Measurements from ENCODE around the gene KCNG4. TPM values are rescaled to one million over a fixed set of nuclear protein-coding genes. Genes with fewer than 3 reads are reported as not detected.

The KCNG4 gene
- total RNA-seq, 1 experiment from 2014 or later = not detected

GRCh38 chr16:84245956-84246678 is 6.3 kb upstream of the KCNG4 start (continued):
- no peak for TF ChIP-seq REST (IDR thresholded peaks at IDR 0.05; ENCODE audit: low read depth)
- TF ChIP-seq CEBPB (IDR thresholded peaks at IDR 0.05; ENCODE audit: low read depth) = no peak

DNA sequence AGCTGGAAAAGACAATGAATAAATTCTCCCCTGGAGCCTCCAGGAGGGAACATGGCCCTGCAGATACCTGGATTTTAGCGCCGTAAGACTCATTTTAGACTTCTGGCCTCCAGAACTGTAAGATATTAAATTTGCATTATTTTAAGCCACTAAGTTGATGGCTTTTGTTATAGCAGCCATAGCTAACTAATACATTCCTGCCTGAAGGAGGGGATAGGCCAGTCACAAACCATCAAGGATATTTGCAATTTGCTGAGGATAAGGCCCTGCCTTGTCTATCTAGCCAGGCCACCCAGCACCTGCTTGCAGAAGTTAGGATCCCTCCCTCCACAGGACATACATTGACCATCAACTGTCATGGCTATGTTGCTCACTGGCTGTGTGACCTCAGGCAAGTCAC is 4.9 kb upstream of the KCNG4 start:
- ATAC-seq (no peak), DNase-seq (ENCODE audit: low read depth, low spot score) (no peak)
- no TSS peak for BruUV-seq (replicated peaks)
- Histone ChIP-seq H3K4me1 (ENCODE audit: control insufficient read depth in 1 of 2, insufficient read depth in 2 of 2, low read length in 2 of 2) (peaks cover 0 to 6% of the 10 kb centered on the region in 2 experiments; a peak in 1 of 4 replicates), H3K9ac (ENCODE audit: low read length) (no peak overlapping the region), H3K9me3 (ENCODE audit: control insufficient read depth in 1 of 2, insufficient read depth in 1 of 2, low read depth in 1 of 2, low read length in 2 of 2) (no peaks in the 10 kb centered on the region), H4K20me1 (ENCODE audit: insufficient read depth) (no peaks in the 10 kb centered on the region), H3K36me3 (ENCODE audit: control insufficient read depth in 1 of 2, insufficient read depth in 2 of 2, low read length in 2 of 2) (no peaks in the 10 kb centered on the region), H3K9me2 (ENCODE audit: insufficient read depth) (no peaks in the 10 kb centered on the region), H3K4me3 (replicated peaks in 1 of 2; ENCODE audit: low read depth in 1 of 2, low read length in 2 of 2) (no peak overlapping the region), H3K4me2 (ENCODE audit: low read length) (no peak overlapping the region), H3K27ac (ENCODE audit: low read depth, low read length) (no peak overlapping the region), H3K79me2 (ENCODE audit: insufficient read depth, low read length) (no peaks in the 10 kb centered on the region), H3K27me3 (ENCODE audit: insufficient read depth, low read length) (peaks cover 9% of the 10 kb centered on the region; the same call in 1 of the 2 replicates), H2AFZ (ENCODE audit: low read depth, low read length, poor library complexity, severe bottlenecking) (no peak overlapping the region)
- CTCF ChIA-PET = no interaction called here
- RAD21 ChIA-PET (ENCODE audit: low non-redundant PET in 1 of 2, low total read pairs in 2 of 2, uncharacterized antibody in 2 of 2, unreplicated experiment in 2 of 2) = no interaction called here
- intact Hi-C loops (cut with micrococcal nuclease) = no loop called here
- POLR2A ChIA-PET = no interaction called here
- TF ChIP-seq EZH2phosphoT487 (IDR thresholded peaks at IDR 0.05; ENCODE audit: borderline replicate concordance) (no peak), POLR2A (IDR thresholded peaks at IDR 0.05; ENCODE audit: borderline replicate concordance, extremely low read depth, insufficient read depth, insufficient read length) (no peak), ZNF274 (IDR thresholded peaks at IDR 0.05; ENCODE audit: low read depth, low read length) (no peak), REST (IDR thresholded peaks at IDR 0.05; ENCODE audit: low read depth) (no peak), CBX3 (IDR thresholded peaks at IDR 0.05; ENCODE audit: low read depth) (no peak), ZFX (IDR thresholded peaks at IDR 0.05) (no peak), CEBPB (IDR thresholded peaks at IDR 0.05; ENCODE audit: low read depth) (no peak), EGR1 (IDR thresholded peaks at IDR 0.05; ENCODE audit: low read depth) (no peak), RAD21 (IDR thresholded peaks at IDR 0.05; ENCODE audit: low read depth) (no peak)
- TF ChIP-seq, protein P1, sequence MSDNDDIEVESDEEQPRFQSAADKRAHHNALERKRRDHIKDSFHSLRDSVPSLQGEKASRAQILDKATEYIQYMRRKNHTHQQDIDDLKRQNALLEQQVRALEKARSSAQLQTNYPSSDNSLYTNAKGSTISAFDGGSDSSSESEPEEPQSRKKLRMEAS (IDR thresholded peaks at IDR 0.05) = no peak
- TF ChIP-seq, protein P2, sequence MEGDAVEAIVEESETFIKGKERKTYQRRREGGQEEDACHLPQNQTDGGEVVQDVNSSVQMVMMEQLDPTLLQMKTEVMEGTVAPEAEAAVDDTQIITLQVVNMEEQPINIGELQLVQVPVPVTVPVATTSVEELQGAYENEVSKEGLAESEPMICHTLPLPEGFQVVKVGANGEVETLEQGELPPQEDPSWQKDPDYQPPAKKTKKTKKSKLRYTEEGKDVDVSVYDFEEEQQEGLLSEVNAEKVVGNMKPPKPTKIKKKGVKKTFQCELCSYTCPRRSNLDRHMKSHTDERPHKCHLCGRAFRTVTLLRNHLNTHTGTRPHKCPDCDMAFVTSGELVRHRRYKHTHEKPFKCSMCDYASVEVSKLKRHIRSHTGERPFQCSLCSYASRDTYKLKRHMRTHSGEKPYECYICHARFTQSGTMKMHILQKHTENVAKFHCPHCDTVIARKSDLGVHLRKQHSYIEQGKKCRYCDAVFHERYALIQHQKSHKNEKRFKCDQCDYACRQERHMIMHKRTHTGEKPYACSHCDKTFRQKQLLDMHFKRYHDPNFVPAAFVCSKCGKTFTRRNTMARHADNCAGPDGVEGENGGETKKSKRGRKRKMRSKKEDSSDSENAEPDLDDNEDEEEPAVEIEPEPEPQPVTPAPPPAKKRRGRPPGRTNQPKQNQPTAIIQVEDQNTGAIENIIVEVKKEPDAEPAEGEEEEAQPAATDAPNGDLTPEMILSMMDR (IDR thresholded peaks at IDR 0.05 in 2 of 3, conservative IDR thresholded peaks at IDR 0.05 in 1 of 3; ENCODE audit: borderline replicate concordance in 1 of 3, insufficient read depth in 1 of 3, low read depth in 2 of 3, low read length in 2 of 3) = no peak
- TF ChIP-seq, protein P3, sequence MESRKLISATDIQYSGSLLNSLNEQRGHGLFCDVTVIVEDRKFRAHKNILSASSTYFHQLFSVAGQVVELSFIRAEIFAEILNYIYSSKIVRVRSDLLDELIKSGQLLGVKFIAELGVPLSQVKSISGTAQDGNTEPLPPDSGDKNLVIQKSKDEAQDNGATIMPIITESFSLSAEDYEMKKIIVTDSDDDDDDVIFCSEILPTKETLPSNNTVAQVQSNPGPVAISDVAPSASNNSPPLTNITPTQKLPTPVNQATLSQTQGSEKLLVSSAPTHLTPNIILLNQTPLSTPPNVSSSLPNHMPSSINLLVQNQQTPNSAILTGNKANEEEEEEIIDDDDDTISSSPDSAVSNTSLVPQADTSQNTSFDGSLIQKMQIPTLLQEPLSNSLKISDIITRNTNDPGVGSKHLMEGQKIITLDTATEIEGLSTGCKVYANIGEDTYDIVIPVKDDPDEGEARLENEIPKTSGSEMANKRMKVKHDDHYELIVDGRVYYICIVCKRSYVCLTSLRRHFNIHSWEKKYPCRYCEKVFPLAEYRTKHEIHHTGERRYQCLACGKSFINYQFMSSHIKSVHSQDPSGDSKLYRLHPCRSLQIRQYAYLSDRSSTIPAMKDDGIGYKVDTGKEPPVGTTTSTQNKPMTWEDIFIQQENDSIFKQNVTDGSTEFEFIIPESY (IDR thresholded peaks at IDR 0.05; ENCODE audit: extremely low read depth, insufficient replicate concordance, low read length) = no peak

Data from HCT116 (cell line).